Esophagus muscularis mucosa (tissue), 4 donors: ENCODE data around the gene DCP1A. TPM values are rescaled to one million over a fixed set of nuclear protein-coding genes. Genes with fewer than 3 reads are reported as not detected.
A peak's percentile ranks its signal among the peaks of the same experiment; 100 is the strongest.

Experiments
- DNase-seq: peaks from one replicate; pipeline ENCODE4 v3.0.0-alpha.2; 2017; ENCODE audit errors: extremely low spot score
- H3K27ac ChIP-seq, 4 donors: fragments of 200-600 bp; sonication (generic); replicated peaks in 1 of 4; 1 replicate in 3 of 4; 2 replicates in 1 of 4; pipeline ENCODE4 v1.5.1; 2016 to 2019; ENCODE audit warnings: mild to moderate bottlenecking in 1 of 4
- H3K27me3 ChIP-seq, 4 donors: fragments of 200-600 bp; sonication (generic); one replicate each; pipeline versions ENCODE4 v1.5.1 to v1.6.0; 2016 to 2019
- H3K36me3 ChIP-seq, 4 donors: fragments of 200-600 bp; sonication (generic); one replicate each; pipeline ENCODE4 v1.5.1; 2016 to 2019
- H3K4me1 ChIP-seq, 4 donors: fragments of 200-600 bp; sonication (generic); one replicate each; pipeline ENCODE4 v1.5.1; 2016 to 2019
- H3K4me3 ChIP-seq, 4 donors: fragments of 200-600 bp; sonication (generic); 1 replicate in 2 of 4; 2 replicates in 2 of 4; pipeline ENCODE4 v1.5.1; 2016 to 2019; ENCODE audit warnings: mild to moderate bottlenecking in 4 of 4, moderate library complexity in 1 of 4
- H3K9me3 ChIP-seq, 4 donors: fragments of 200-600 bp; sonication (generic); 1 replicate in 3 of 4; 2 replicates in 1 of 4; pipeline ENCODE4 v1.5.1; 2016 to 2019
- EP300 ChIP-seq: sonication (generic); formaldehyde crosslinking; IDR thresholded peaks from one replicate; pipeline ENCODE4 v1.6.1; 2017; ENCODE audit warnings: antibody characterized with exemption
- POLR2A ChIP-seq: fragments of 450-650 bp; IDR thresholded peaks from one replicate; pipeline ENCODE4 v1.6.1; 2017; ENCODE audit warnings: antibody characterized with exemption, moderate library complexity, mild to moderate bottlenecking, low read depth
- POLR2AphosphoS5 ChIP-seq, 2 donors: sonication (generic); formaldehyde crosslinking; IDR thresholded peaks; one replicate each; pipeline ENCODE4 v1.6.1; 2017; ENCODE audit warnings: antibody characterized with exemption in 2 of 2
- WGBS: methylation state at CpG from one replicate; pipeline ENCODE4 v1.1.5; 2018; 5-methylcytosine and 5-hydroxymethylcytosine counted together
- intact Hi-C: fragments of 100-400 bp; cut with DNase I; formaldehyde crosslinking; loops from one replicate; pipeline ENCODE4 v1.15.1; 2023
- total RNA-seq, 4 donors: library from RNA; depleted of rRNA; stranded (reverse); fragments of >200 nt; gene quantifications; one replicate each; pipeline versions ENCODE4 v1.1.0 to v1.2.1, GENCODE V29; 2016
- TF ChIP-seq, protein P1 (sequence below), 3 experiments: fragments of 200-600 bp in 2 of 3; fragments of 450-650 bp in 1 of 3; sonication (generic) in 2 of 3; IDR thresholded peaks; one replicate each; pipeline ENCODE4 v1.5.1; 2017 to 2019; ENCODE audit warnings: antibody characterized with exemption in 3 of 3, mild to moderate bottlenecking in 2 of 3, moderate library complexity in 1 of 3

DCP1A gene
- total RNA-seq, 4 donors from 2014 or later, result 17.0 to 26.4 (median 20.5) TPM

DNA sequence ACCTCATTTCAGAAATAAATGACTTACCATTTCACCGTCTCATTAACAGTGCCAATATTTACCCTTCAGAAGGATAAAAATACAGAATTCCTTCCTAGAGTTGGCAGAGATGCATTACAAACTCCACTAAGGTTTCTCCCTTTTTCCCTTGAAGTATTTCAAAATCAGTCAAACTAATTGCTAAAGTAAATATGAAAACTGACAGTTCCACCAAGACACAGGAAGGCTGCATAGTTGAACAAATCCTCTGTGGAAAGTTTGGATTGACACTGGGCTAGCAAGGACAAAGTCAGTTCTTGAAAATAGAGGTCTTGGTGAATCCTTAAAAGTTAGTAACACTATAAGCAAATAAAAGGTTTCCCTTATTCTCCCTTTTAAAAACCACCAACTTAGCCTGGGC is 34.5 kb downstream of the DCP1A start:
- peaks cover 24 to 60% (median 56%) of the 10 kb centered on the region in 4 donors for H3K36me3 ChIP-seq
- TF ChIP-seq POLR2AphosphoS5 (IDR thresholded peaks at IDR 0.05), result no peak
- TF ChIP-seq POLR2A, result no peak
- no peak for TF ChIP-seq EP300
- TF ChIP-seq, protein P1, sequence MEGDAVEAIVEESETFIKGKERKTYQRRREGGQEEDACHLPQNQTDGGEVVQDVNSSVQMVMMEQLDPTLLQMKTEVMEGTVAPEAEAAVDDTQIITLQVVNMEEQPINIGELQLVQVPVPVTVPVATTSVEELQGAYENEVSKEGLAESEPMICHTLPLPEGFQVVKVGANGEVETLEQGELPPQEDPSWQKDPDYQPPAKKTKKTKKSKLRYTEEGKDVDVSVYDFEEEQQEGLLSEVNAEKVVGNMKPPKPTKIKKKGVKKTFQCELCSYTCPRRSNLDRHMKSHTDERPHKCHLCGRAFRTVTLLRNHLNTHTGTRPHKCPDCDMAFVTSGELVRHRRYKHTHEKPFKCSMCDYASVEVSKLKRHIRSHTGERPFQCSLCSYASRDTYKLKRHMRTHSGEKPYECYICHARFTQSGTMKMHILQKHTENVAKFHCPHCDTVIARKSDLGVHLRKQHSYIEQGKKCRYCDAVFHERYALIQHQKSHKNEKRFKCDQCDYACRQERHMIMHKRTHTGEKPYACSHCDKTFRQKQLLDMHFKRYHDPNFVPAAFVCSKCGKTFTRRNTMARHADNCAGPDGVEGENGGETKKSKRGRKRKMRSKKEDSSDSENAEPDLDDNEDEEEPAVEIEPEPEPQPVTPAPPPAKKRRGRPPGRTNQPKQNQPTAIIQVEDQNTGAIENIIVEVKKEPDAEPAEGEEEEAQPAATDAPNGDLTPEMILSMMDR (IDR thresholded peaks at IDR 0.05), result no peak
- intact Hi-C loops, result no loop called here
- peak overlapping the region in 3 of 4 donors; percentile 16 to 56 (median 32) for H3K27ac ChIP-seq
- H3K27me3 ChIP-seq, result no peaks in the 10 kb centered on the region
- H3K9me3 ChIP-seq, result no peaks in the 10 kb centered on the region
- no peak for DNase-seq
- H3K4me1 ChIP-seq, result peaks cover 0 to 29% (median 26%) of the 10 kb centered on the region in 4 donors
- WGBS, result 18% methylated on average over 1 of the region's 1 CpG
- H3K4me3 ChIP-seq, result no peak overlapping the region

- peak overlapping the region in 2 of 4 donors; percentile 32 to 56 for H3K27ac ChIP-seq
- TF ChIP-seq, protein P1 (IDR thresholded peaks at IDR 0.05), result no peak
- no peak for TF ChIP-seq POLR2AphosphoS5 (IDR thresholded peaks at IDR 0.05)
- no peak for TF ChIP-seq EP300
- TF ChIP-seq POLR2A, result no peak
- H3K4me1 ChIP-seq, result peaks cover 0 to 27% (median 26%) of the 10 kb centered on the region in 4 donors
- no peaks in the 10 kb centered on the region for H3K27me3 ChIP-seq
- intact Hi-C loops, result no loop called here
- H3K4me3 ChIP-seq, result no peak overlapping the region
- no peak for DNase-seq
- no peaks in the 10 kb centered on the region for H3K9me3 ChIP-seq
- 77% methylated on average over 3 of the region's 3 CpGs for WGBS
- peaks cover 24 to 60% (median 51%) of the 10 kb centered on the region in 4 donors for H3K36me3 ChIP-seq
Measured at GRCh38 chr3:53311882-53312281, 35.5 kb downstream of the DCP1A start.

- H3K27me3 ChIP-seq, result no peaks in the 10 kb centered on the region
- 62% methylated on average over 3 of the region's 3 CpGs for WGBS
- H3K36me3 ChIP-seq, result peaks cover 20 to 66% (median 48%) of the 10 kb centered on the region in 4 donors
- TF ChIP-seq, protein P1 (IDR thresholded peaks at IDR 0.05), result no peak
- no peak for TF ChIP-seq EP300
- no peak for TF ChIP-seq POLR2AphosphoS5 (IDR thresholded peaks at IDR 0.05)
- no peak for TF ChIP-seq POLR2A
- H3K27ac ChIP-seq, result peak overlapping the region in 2 of 4 donors; percentile 20 to 34
- DNase-seq, result no peak
- no peak overlapping the region for H3K4me3 ChIP-seq
- no peaks in the 10 kb centered on the region for H3K9me3 ChIP-seq
- intact Hi-C loops, result no loop called here
- peaks cover 16 to 25% (median 24%) of the 10 kb centered on the region in 4 donors for H3K4me1 ChIP-seq
Measured at GRCh38 chr3:53303957-53304356, 43.4 kb downstream of the DCP1A start.

GRCh38 chr3:53303549-53303948 is 43.8 kb downstream of the DCP1A start:
- no peak for DNase-seq
- Histone ChIP-seq H3K27me3 (no peaks in the 10 kb centered on the region), H3K4me1 (peaks cover 16 to 25% (median 24%) of the 10 kb centered on the region in 4 donors), H3K36me3 (peaks cover 19 to 66% (median 46%) of the 10 kb centered on the region in 4 donors), H3K27ac (peak overlapping the region in 2 of 4 donors; percentile 20 to 34), H3K9me3 (no peaks in the 10 kb centered on the region), H3K4me3 (no peak overlapping the region)
- intact Hi-C loops, result no loop called here
- 71% methylated on average over 3 of the region's 3 CpGs for WGBS
- TF ChIP-seq EP300, result no peak
- TF ChIP-seq, protein P1 (IDR thresholded peaks at IDR 0.05), result no peak
- no peak for TF ChIP-seq POLR2A
- no peak for TF ChIP-seq POLR2AphosphoS5 (IDR thresholded peaks at IDR 0.05)

DNA sequence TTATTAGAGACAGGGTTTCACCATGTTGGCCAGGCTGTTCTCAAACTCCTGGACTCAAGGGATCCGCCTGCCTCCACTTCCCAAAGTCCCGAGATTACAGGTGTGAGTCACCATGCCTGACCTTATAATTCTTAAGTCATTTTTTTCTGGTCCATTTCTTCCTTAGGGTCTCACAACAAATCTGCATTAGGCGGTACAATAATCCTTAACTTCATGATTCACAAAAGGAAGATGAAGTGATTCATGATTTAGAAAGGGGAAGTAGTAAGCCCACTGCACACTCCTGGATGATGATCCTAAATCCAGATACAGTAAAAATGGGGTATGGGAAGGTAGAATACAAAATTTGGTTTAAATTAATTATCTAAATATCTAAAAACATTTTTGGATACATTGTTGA is 46.5 kb downstream of the DCP1A start:
- Histone ChIP-seq H3K27ac (peak overlapping the region in 1 of 4 donors; percentile 75), H3K4me3 (no peak overlapping the region), H3K27me3 (no peaks in the 10 kb centered on the region), H3K9me3 (no peaks in the 10 kb centered on the region), H3K36me3 (peaks cover 19 to 63% (median 47%) of the 10 kb centered on the region in 4 donors), H3K4me1 (peaks cover 16 to 25% (median 24%) of the 10 kb centered on the region in 4 donors)
- 93% methylated on average over 3 of the region's 3 CpGs for WGBS
- intact Hi-C loops, result no loop called here
- TF ChIP-seq EP300, result no peak
- TF ChIP-seq, protein P1 (IDR thresholded peaks at IDR 0.05), result no peak
- no peak for TF ChIP-seq POLR2AphosphoS5 (IDR thresholded peaks at IDR 0.05)
- no peak for TF ChIP-seq POLR2A
- no peak for DNase-seq
